ENCODE measurements around the gene VSIG10L2. TPM values are rescaled to one million over a fixed set of nuclear protein-coding genes. Genes with fewer than 3 reads are reported as not detected.

VSIG10L2 gene
- total and polyA plus RNA-seq, 7 donors, result 0.68 TPM; not detected in 6

- WGBS, 2 donors, result 84 to 88% methylated on average over 20 of the region's 20 CpGs
- TF ChIP-seq EP300 (IDR thresholded peaks at IDR 0.05) (no peak), POLR2A (IDR thresholded peaks at IDR 0.05) (no peak), POLR2AphosphoS5 (IDR thresholded peaks at IDR 0.05) (no peak), CTCF (IDR thresholded peaks at IDR 0.05) (no peak)
- H3K27me3 ChIP-seq, result no peaks in the 10 kb centered on the region
- no peak for DNase-seq
- intact Hi-C loops (cut with DNase I), result loop anchor here (2.0 to 5.0 kb wide), 2 partner anchors 69 to 109 kb away; partner anchors contain the start of gene CDON
- H3K4me3 ChIP-seq, result no peak overlapping the region
- H3K4me1 ChIP-seq, result peaks cover 2 to 36% (median 32%) of the 10 kb centered on the region in 4 donors
- no peaks in the 10 kb centered on the region for H3K9me3 ChIP-seq
- H3K27ac ChIP-seq, result peak overlapping the region in 3 of 4 donors; percentile 10 to 78 (median 75)
- H3K36me3 ChIP-seq, result peaks cover 0 to 28% (median 2%) of the 10 kb centered on the region in 4 donors
These were observed 7.6 kb downstream of the VSIG10L2 start for GRCh38 chr11:125953401-125953935.

- WGBS, 2 donors, result 90 to 94% methylated on average over 21 of the region's 21 CpGs
- Histone ChIP-seq H3K36me3 (peaks cover 0 to 37% (median 7%) of the 10 kb centered on the region in 4 donors), H3K4me1 (peaks cover 2 to 36% (median 32%) of the 10 kb centered on the region in 4 donors), H3K4me3 (no peak overlapping the region), H3K27me3 (no peaks in the 10 kb centered on the region), H3K9me3 (no peaks in the 10 kb centered on the region), H3K27ac (no peak overlapping the region)
- no peak for TF ChIP-seq POLR2A (IDR thresholded peaks at IDR 0.05)
- no peak for TF ChIP-seq CTCF (IDR thresholded peaks at IDR 0.05)
- TF ChIP-seq EP300 (IDR thresholded peaks at IDR 0.05), result no peak
- no peak for TF ChIP-seq POLR2AphosphoS5 (IDR thresholded peaks at IDR 0.05)
- DNase-seq, result no peak
- intact Hi-C loops (cut with DNase I), result loop anchor here (5.0 kb wide), 1 partner anchor 68 kb away; no protein-coding TSS in a partner anchor
These were observed 8.5 kb downstream of the VSIG10L2 start for GRCh38 chr11:125954123-125954944.

- H3K36me3 ChIP-seq, result peaks cover 0 to 45% (median 11%) of the 10 kb centered on the region in 4 donors
- WGBS, 2 donors, result 92 to 93% methylated on average over 15 of the region's 15 CpGs
- H3K4me3 ChIP-seq, result no peak overlapping the region
- DNase-seq, result no peak
- no peaks in the 10 kb centered on the region for H3K9me3 ChIP-seq
- peaks cover 2 to 36% (median 32%) of the 10 kb centered on the region in 4 donors for H3K4me1 ChIP-seq
- TF ChIP-seq EP300 (IDR thresholded peaks at IDR 0.05) (no peak), CTCF (IDR thresholded peaks at IDR 0.05) (no peak), POLR2AphosphoS5 (IDR thresholded peaks at IDR 0.05) (no peak), POLR2A (IDR thresholded peaks at IDR 0.05) (no peak)
- peak overlapping the region in 2 of 4 donors; percentile 20 to 58 for H3K27ac ChIP-seq
- no peaks in the 10 kb centered on the region for H3K27me3 ChIP-seq
- intact Hi-C loops (cut with DNase I), result loop anchor here (5.0 kb wide), 1 partner anchor 67 kb away; no protein-coding TSS in a partner anchor
These were observed 9.2 kb downstream of the VSIG10L2 start for GRCh38 chr11:125954945-125955640.

GRCh38 chr11:125955856-125956255 is 10.0 kb downstream of the VSIG10L2 start:
- 86 to 92% methylated on average over 2 of the region's 2 CpGs for WGBS, 2 donors

More at GRCh38 chr11:125955856-125956255, 10.0 kb downstream of the VSIG10L2 start:
- H3K36me3 ChIP-seq, result peaks cover 5 to 52% (median 18%) of the 10 kb centered on the region in 4 donors
- no peaks in the 10 kb centered on the region for H3K27me3 ChIP-seq
- DNase-seq, result no peak
- TF ChIP-seq POLR2A (IDR thresholded peaks at IDR 0.05) (no peak), POLR2AphosphoS5 (IDR thresholded peaks at IDR 0.05) (no peak)
- intact Hi-C loops (cut with DNase I), result no loop called here
- H3K9me3 ChIP-seq, result no peaks in the 10 kb centered on the region
- H3K27ac ChIP-seq, result peak overlapping the region; percentile 20 to 58 (median 30)
- peaks cover under 1 to 29% (median 27%) of the 10 kb centered on the region in 4 donors for H3K4me1 ChIP-seq
- no peak overlapping the region for H3K4me3 ChIP-seq
